ENCODE results near the gene SNX24.

- no peak for TF ChIP-seq POLR2AphosphoS5 (IDR thresholded peaks at IDR 0.05; ENCODE audit: low read depth)
- no peak for TF ChIP-seq GABPA (IDR thresholded peaks at IDR 0.05; ENCODE audit: low read depth)
- TF ChIP-seq, protein P1, sequence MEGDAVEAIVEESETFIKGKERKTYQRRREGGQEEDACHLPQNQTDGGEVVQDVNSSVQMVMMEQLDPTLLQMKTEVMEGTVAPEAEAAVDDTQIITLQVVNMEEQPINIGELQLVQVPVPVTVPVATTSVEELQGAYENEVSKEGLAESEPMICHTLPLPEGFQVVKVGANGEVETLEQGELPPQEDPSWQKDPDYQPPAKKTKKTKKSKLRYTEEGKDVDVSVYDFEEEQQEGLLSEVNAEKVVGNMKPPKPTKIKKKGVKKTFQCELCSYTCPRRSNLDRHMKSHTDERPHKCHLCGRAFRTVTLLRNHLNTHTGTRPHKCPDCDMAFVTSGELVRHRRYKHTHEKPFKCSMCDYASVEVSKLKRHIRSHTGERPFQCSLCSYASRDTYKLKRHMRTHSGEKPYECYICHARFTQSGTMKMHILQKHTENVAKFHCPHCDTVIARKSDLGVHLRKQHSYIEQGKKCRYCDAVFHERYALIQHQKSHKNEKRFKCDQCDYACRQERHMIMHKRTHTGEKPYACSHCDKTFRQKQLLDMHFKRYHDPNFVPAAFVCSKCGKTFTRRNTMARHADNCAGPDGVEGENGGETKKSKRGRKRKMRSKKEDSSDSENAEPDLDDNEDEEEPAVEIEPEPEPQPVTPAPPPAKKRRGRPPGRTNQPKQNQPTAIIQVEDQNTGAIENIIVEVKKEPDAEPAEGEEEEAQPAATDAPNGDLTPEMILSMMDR (IDR thresholded peaks at IDR 0.05; ENCODE audit: insufficient read depth, low read length) = no peak
Observed at GRCh38 chr5:123037104-123037418, 191.6 kb downstream of the SNX24 start.

All from HL-60 (cell line).